Gastrocnemius medialis (tissue), 4 donors: Measurements from ENCODE around the gene TMEM114. TPM values are rescaled to one million over a fixed set of nuclear protein-coding genes. Genes with fewer than 3 reads are reported as not detected.

Experiments
- ATAC-seq, 2 donors: fragments of 150-250 bp; one replicate each; pipeline ENCODE4 v1.9.1; 2016
- DNase-seq, 2 donors: peaks; one replicate each; pipeline ENCODE4 v3.0.0-alpha.2; 2019
- H3K27ac ChIP-seq, 4 donors: fragments of 200-600 bp; sonication (generic); 1 replicate in 1 of 4; 2 replicates in 3 of 4; pipeline ENCODE4 v1.5.1; 2016 to 2018; ENCODE audit warnings: mild to moderate bottlenecking in 2 of 4, moderate library complexity in 1 of 4
- H3K27me3 ChIP-seq, 3 donors: fragments of 200-600 bp; sonication (generic) in 2 of 3; 1 replicate in 1 of 3; 2 replicates in 2 of 3; pipeline versions ENCODE4 v1.5.1 to v1.6.0; 2016 to 2019; ENCODE audit warnings: mild to moderate bottlenecking in 1 of 3, moderate library complexity in 1 of 3
- H3K36me3 ChIP-seq, 2 donors: fragments of 200-600 bp; sonication (generic) in 1 of 2; one replicate each; pipeline ENCODE4 v1.5.1; 2017 to 2018
- H3K4me1 ChIP-seq, 2 donors: fragments of 200-600 bp; sonication (generic) in 1 of 2; one replicate each; pipeline ENCODE4 v1.5.1; 2016 to 2017; ENCODE audit warnings: mild to moderate bottlenecking in 2 of 2
- H3K4me3 ChIP-seq, 4 donors: fragments of 200-600 bp; sonication (generic) in 3 of 4; 1 replicate in 1 of 4; 2 replicates in 3 of 4; pipeline ENCODE4 v1.5.1; 2016 to 2019; ENCODE audit warnings: mild to moderate bottlenecking in 2 of 4
- H3K9me3 ChIP-seq, 3 donors: fragments of 200-600 bp; sonication (generic) in 2 of 3; 1 replicate in 1 of 3; 2 replicates in 2 of 3; pipeline ENCODE4 v1.5.1; 2016 to 2019
- POLR2A ChIP-seq, 2 donors: fragments of 450-650 bp; IDR thresholded peaks; one replicate each; pipeline ENCODE4 v1.6.1; 2017; ENCODE audit warnings: antibody characterized with exemption in 2 of 2, mild to moderate bottlenecking in 2 of 2, moderate library complexity in 2 of 2
- in situ Hi-C, 4 donors: fragments of 200-750 bp; cut with MboI; loops; one replicate each; pipeline versions ENCODE4 v1.15.0 to v1.8.0; 2017; ENCODE audit warnings: low sequenced_read_pairs in 4 of 4
- intact Hi-C: fragments of 100-400 bp; cut with DNase I; formaldehyde crosslinking; loops from one replicate; pipeline ENCODE4 v1.15.1; 2023; ENCODE audit warnings: low total_unique reads
- total RNA-seq, 4 donors: library from RNA; depleted of rRNA; stranded (reverse); fragments of >200 nt; gene quantifications; one replicate each; pipeline versions ENCODE4 v1.1.0 to v1.2.3, GENCODE V29; 2016
- TF ChIP-seq, protein P1 (sequence below), 5 experiments: fragments of 450-650 bp in 3 of 5; fragments of 200-600 bp in 2 of 5; sonication (generic) in 2 of 5; IDR thresholded peaks in 4 of 5; conservative IDR thresholded peaks in 1 of 5; 1 replicate in 4 of 5; 2 replicates in 1 of 5; pipeline ENCODE4 v1.5.1; 2016 to 2019; ENCODE audit warnings: antibody characterized with exemption in 5 of 5, mild to moderate bottlenecking in 3 of 5, moderate library complexity in 3 of 5

TMEM114 gene
- total RNA-seq, result not detected

DNA sequence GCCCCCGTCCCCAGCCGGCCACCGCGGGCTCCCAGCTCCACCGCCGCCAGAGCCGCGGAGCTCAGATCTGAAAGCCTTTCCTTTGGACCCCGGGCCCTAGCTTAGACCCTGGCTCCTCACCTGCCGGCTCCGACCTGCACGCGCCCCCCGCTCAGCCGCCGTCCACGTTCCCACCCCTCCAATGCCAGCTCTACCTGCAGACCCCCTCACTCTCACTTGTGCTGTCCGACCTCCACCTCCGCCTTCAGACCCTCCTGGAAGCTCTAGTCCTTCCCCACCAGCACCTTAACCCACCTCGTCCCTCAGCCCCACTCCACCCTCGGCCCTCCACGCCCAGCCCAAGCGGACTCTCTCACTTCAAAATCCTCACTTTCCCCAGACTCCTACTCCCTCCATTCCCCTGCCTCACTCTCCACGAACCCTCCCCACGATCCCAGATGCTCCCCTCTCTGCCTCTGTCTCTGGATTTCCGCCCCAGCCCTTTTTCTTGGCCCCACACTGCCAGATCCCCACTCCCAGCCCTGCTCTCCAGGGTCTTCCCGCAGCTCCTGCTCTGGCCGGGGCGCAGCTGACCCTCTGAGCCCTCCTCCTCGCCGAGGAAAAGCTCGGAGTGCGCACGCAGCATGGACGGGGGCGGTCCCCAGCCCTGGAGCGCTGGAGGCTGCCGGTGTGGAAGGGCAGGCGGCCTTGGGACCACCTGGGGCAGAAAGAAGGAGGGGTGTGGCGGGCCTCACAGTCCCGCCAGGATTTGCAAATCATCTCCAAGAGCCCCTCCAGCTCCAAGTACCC lies at the start of gene TMEM114:
TSS of gene TMEM114 (minus strand) at position 612 of the 789 bp plus-strand sequence. CDS start 673 bp downstream, outside the sequence.
- ATAC-seq (no peak), DNase-seq (no peak)
- no peak within 1 kb of the TSS for H3K4me3 ChIP-seq
- H3K36me3 ChIP-seq, result no peaks in the 10 kb centered on the region
- intact Hi-C loops (no loop called here), in situ Hi-C loops (no loop called here)
- no peaks in the 10 kb centered on the region for H3K9me3 ChIP-seq
- H3K4me1 ChIP-seq, result no peaks in the 10 kb centered on the region
- no peak for TF ChIP-seq POLR2A (IDR thresholded peaks at IDR 0.05)
- TF ChIP-seq, protein P1, sequence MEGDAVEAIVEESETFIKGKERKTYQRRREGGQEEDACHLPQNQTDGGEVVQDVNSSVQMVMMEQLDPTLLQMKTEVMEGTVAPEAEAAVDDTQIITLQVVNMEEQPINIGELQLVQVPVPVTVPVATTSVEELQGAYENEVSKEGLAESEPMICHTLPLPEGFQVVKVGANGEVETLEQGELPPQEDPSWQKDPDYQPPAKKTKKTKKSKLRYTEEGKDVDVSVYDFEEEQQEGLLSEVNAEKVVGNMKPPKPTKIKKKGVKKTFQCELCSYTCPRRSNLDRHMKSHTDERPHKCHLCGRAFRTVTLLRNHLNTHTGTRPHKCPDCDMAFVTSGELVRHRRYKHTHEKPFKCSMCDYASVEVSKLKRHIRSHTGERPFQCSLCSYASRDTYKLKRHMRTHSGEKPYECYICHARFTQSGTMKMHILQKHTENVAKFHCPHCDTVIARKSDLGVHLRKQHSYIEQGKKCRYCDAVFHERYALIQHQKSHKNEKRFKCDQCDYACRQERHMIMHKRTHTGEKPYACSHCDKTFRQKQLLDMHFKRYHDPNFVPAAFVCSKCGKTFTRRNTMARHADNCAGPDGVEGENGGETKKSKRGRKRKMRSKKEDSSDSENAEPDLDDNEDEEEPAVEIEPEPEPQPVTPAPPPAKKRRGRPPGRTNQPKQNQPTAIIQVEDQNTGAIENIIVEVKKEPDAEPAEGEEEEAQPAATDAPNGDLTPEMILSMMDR (IDR thresholded peaks at IDR 0.05 in 4 of 5, conservative IDR thresholded peaks at IDR 0.05 in 1 of 5), result no peak
- H3K27me3 ChIP-seq, result peaks cover 23 to 55% (median 39%) of the 10 kb centered on the region in 3 donors
- no peak within 1 kb of the TSS for H3K27ac ChIP-seq

DNA sequence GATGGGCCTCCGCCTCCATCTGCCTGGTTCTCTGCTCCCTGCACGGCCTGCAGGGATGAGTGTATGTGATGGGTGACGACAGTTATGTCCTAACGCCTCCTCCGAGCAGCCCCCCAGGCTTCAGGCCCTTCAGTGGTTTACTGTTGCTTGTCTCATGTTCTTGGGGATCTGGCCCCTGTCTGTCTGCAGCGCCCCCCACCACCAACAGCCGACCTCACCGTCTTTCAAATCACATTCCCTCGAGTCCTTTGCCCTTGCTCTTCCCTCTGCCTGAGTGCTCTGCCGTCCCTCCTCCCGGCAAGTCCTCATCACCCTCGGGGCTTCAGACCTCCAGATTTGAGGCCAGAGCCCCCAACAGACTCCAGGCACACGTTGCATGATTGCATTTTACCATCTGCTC lies 49.4 kb upstream of the TMEM114 start:
- Histone ChIP-seq H3K4me3 (no peak overlapping the region), H3K27ac (no peak overlapping the region), H3K27me3 (no peaks in the 10 kb centered on the region), H3K36me3 (peaks cover 0 to 92% of the 10 kb centered on the region in 2 donors), H3K9me3 (no peaks in the 10 kb centered on the region), H3K4me1 (no peaks in the 10 kb centered on the region)
- DNase-seq (no peak), ATAC-seq (no peak)
- TF ChIP-seq POLR2A (IDR thresholded peaks at IDR 0.05), result no peak
- TF ChIP-seq, protein P1 (IDR thresholded peaks at IDR 0.05 in 4 of 5, conservative IDR thresholded peaks at IDR 0.05 in 1 of 5), result no peak
- in situ Hi-C loops, result no loop called here
- intact Hi-C loops, result no loop called here

DNA sequence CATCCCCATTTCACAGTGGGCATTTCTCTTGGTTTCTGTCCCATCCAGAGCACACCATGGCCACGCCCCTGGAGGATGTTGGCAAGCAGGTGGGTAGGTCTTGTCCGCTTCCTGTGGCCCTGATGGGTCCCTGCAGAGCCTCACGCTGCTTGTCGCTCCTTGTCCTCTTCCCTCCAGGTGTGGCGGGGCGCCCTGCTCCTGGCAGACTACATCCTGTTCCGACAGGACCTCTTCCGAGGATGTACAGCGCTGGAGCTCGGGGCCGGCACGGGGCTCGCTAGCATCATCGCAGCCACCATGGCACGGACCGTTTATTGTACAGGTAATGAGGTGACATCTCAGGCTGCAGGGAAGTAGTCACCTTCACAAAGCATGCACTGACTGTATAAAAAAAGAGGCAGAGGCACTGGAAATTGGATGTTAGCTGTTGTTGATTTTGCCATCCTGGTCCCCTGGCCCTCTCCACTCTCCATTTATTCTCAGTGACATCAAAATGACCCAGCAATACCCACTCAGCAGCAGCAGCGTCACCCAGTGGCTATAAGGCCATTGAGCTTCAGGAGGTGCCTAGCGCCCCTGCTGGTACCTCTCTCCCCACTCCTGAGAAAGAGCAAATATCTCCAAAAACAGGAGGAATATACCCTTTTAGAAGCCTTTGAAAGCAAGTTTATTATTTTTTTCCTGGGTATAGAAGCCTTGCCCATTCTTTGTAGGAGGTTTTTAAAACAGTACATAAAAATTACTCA lies 44.9 kb upstream of the TMEM114 start:
- DNase-seq, result no peak
- Histone ChIP-seq H3K9me3 (no peaks in the 10 kb centered on the region), H3K27ac (no peak overlapping the region), H3K27me3 (no peaks in the 10 kb centered on the region), H3K4me3 (no peak overlapping the region), H3K4me1 (peaks cover 0 to 3% of the 10 kb centered on the region in 2 donors), H3K36me3 (peaks cover 0 to 87% of the 10 kb centered on the region in 2 donors)
- intact Hi-C loops, result no loop called here
- TF ChIP-seq, protein P1 (IDR thresholded peaks at IDR 0.05 in 4 of 5, conservative IDR thresholded peaks at IDR 0.05 in 1 of 5), result no peak
- no peak for TF ChIP-seq POLR2A (IDR thresholded peaks at IDR 0.05)
- in situ Hi-C loops, result no loop called here
- ATAC-seq, result no peak

DNA sequence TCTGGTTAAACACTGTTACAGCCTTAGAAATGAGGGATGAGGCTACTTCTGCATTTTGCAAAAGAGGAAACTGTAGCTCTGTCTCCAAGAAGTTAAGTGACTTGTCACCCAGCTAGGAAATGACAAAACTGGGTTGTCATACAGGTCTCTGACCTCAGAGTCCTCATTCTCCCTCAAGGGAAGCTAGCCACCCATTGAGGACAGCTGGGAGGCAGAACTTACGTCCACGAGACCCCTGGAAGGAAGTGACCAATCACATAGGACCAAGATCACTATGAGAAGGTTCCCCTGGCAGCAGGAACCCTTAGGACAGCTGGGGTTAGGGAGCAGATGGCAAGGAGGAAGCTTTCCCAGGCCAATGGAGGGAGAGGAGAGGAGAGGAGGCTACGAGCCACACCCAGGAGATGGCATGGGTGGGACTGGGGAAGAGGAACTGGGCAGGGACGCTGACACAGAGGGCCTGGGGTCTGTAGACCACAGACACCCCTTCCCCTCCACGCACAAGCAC lies 42.4 kb upstream of the TMEM114 start:
- intact Hi-C loops, result no loop called here

More for the DNA sequence above, 42.4 kb upstream of the TMEM114 start:
- ATAC-seq, result peak in 1 of 2 donors; percentile 39
- TF ChIP-seq POLR2A (IDR thresholded peaks at IDR 0.05), result no peak
- TF ChIP-seq, protein P1 (IDR thresholded peaks at IDR 0.05 in 4 of 5, conservative IDR thresholded peaks at IDR 0.05 in 1 of 5), result no peak
- no peak overlapping the region for H3K4me3 ChIP-seq
- H3K4me1 ChIP-seq, result peaks cover 0 to 3% of the 10 kb centered on the region in 2 donors
- H3K36me3 ChIP-seq, result peaks cover 0 to 89% of the 10 kb centered on the region in 2 donors
- H3K27ac ChIP-seq, result peak overlapping the region in 1 of 4 donors; percentile 14
- H3K27me3 ChIP-seq, result no peaks in the 10 kb centered on the region
- peak in 1 of 2 donors; percentile 34 for DNase-seq
- in situ Hi-C loops, result no loop called here
- no peaks in the 10 kb centered on the region for H3K9me3 ChIP-seq
